K562 (cell line): Measurements from ENCODE around the gene APOC4. TPM values are rescaled to one million over a fixed set of nuclear protein-coding genes. Genes with fewer than 3 reads are reported as not detected.
A peak's percentile ranks its signal among the peaks of the same experiment; 100 is the strongest.

Experiments used
- COPS2 ChIP-seq: fragments of 450-650 bp; conservative IDR thresholded peaks from 2 replicates; pipeline ENCODE4 v1.6.1; 2016; ENCODE audit warnings: mild to moderate bottlenecking, moderate library complexity
- FOS ChIP-seq: IDR thresholded peaks from 3 replicates; pipeline ENCODE4 v1.6.1; 2011; ENCODE audit not compliant: insufficient read length; ENCODE audit errors: extremely low read depth
- FOXK1 ChIP-seq: sonication (generic); formaldehyde crosslinking; IDR thresholded peaks from 2 replicates; pipeline ENCODE4 v1.8.0; 2022; ENCODE audit warnings: missing genetic modification reagents, mild to moderate bottlenecking, borderline replicate concordance
- HDAC1 ChIP-seq, 2 experiments: fragments of 450-650 bp; IDR thresholded peaks; 2 replicates each; pipeline ENCODE4 v1.6.1; 2016 to 2017; ENCODE audit warnings: inconsistent platforms in 1 of 2, mild to moderate bottlenecking in 1 of 2, moderate library complexity in 1 of 2
- HMG20B ChIP-seq: fragments of 250-450 bp; sonication (Bioruptor Pico); IDR thresholded peaks from 2 replicates; pipeline ENCODE4 v1.5.0; 2021; ENCODE audit warnings: mild to moderate bottlenecking
- ID3 ChIP-seq, 2 experiments: fragments of 250-450 bp in 1 of 2; fragments of 450-650 bp in 1 of 2; sonication (Bioruptor Pico) in 1 of 2; IDR thresholded peaks; 2 replicates each; pipeline versions ENCODE4 v1.6.1 to v1.8.0; 2016 to 2021; ENCODE audit warnings: mild to moderate bottlenecking in 2 of 2, moderate library complexity in 2 of 2, missing compliant biosample characterization in 1 of 2, missing genetic modification characterization in 1 of 2
- KDM2B ChIP-seq: fragments of 250-450 bp; sonication (Bioruptor Pico); IDR thresholded peaks from 2 replicates; pipeline ENCODE4 v1.8.0; 2021; ENCODE audit warnings: mild to moderate bottlenecking, moderate library complexity
- MTA2 ChIP-seq: fragments of 450-650 bp; IDR thresholded peaks from 2 replicates; pipeline ENCODE4 v1.6.1; 2016; ENCODE audit warnings: low read depth
- PHB2 ChIP-seq: fragments of 450-650 bp; IDR thresholded peaks from 2 replicates; pipeline ENCODE4 v1.6.1; 2017; ENCODE audit warnings: low read depth
- RBM17 ChIP-seq: fragments of 200-400 bp; formaldehyde crosslinking; IDR thresholded peaks from 2 replicates; pipeline ENCODE4 v1.6.1; 2017; ENCODE audit warnings: low read depth, mild to moderate bottlenecking, low read length, borderline replicate concordance
- ZFP30 ChIP-seq: fragments of 250-450 bp; sonication (Bioruptor Pico); IDR thresholded peaks from 2 replicates; pipeline ENCODE4 v1.8.0; 2022; ENCODE audit warnings: moderate library complexity, mild to moderate bottlenecking, inconsistent platforms, borderline replicate concordance
- ZNF41 ChIP-seq: fragments of 250-450 bp; sonication (Bioruptor Pico); conservative IDR thresholded peaks from 2 replicates; pipeline ENCODE4 v1.4.0; 2020; ENCODE audit warnings: mild to moderate bottlenecking
- ZNF830 ChIP-seq: fragments of 250-450 bp; sonication (Bioruptor Pico); IDR thresholded peaks from 2 replicates; pipeline ENCODE4 v1.5.0; 2021; ENCODE audit warnings: mild to moderate bottlenecking
- polyA plus RNA-seq, 8 experiments: library from polyadenylated mRNA; depleted of rRNA in 4 of 8; stranded (reverse) in 5 of 8; unstranded in 3 of 8; fragments of >200 nt; fragmentation: Nextera tagmentation in 2 of 8; fragmentation: Illumina TruSeq in 1 of 8; extraction: Ambion mirVana in 2 of 8; extraction: Trizol in 1 of 8; gene quantifications; 2 replicates each; pipeline versions ENCODE4 v1.2.1 to v1.2.3, GENCODE V29; 2011 to 2014; ENCODE audit warnings: inconsistent platforms in 1 of 8, missing spikeins in 1 of 8
- total RNA-seq, 7 experiments: library from RNA; depleted of rRNA in 6 of 7; stranded (reverse); fragments of >200 nt in 6 of 7; fragmentation: Illumina TruSeq in 2 of 7; extraction: Trizol in 2 of 7; gene quantifications; 2 replicates each; pipeline versions ENCODE4 v1.2.1 to v1.2.3, GENCODE V29; 2011 to 2021; ENCODE audit warnings: low replicate concordance in 1 of 7
- TF ChIP-seq, protein P1 (sequence below), 3 experiments: fragments of 200-800 bp in 1 of 3; fragments of 250-450 bp in 1 of 3; fragments of 450-650 bp in 1 of 3; sonication (Bioruptor Pico) in 1 of 3; sonication (Bioruptor generic) in 1 of 3; formaldehyde crosslinking in 1 of 3; IDR thresholded peaks; 2 replicates each; pipeline versions ENCODE4 v1.6.1 to v1.8.0; 2016 to 2022; ENCODE audit warnings: mild to moderate bottlenecking in 2 of 3, missing genetic modification characterization in 2 of 3, missing compliant biosample characterization in 1 of 3, moderate library complexity in 1 of 3
- TF ChIP-seq, protein P2 (sequence below), 2 experiments: fragments of 450-650 bp in 1 of 2; IDR thresholded peaks; 2 replicates each; pipeline ENCODE4 v1.6.1; 2011 to 2017; ENCODE audit warnings: low read depth in 2 of 2, antibody characterized with exemption in 1 of 2, borderline replicate concordance in 1 of 2, low read length in 1 of 2, mild to moderate bottlenecking in 1 of 2, mixed read lengths in 1 of 2; ENCODE audit not compliant: control insufficient read depth in 1 of 2

APOC4 gene
- total and polyA plus RNA-seq, 9 of the 15 experiments (the other 6 are each of a cell fraction or from before 2014, with no cell fraction given) = 0.46 TPM; not detected in 8

DNA sequence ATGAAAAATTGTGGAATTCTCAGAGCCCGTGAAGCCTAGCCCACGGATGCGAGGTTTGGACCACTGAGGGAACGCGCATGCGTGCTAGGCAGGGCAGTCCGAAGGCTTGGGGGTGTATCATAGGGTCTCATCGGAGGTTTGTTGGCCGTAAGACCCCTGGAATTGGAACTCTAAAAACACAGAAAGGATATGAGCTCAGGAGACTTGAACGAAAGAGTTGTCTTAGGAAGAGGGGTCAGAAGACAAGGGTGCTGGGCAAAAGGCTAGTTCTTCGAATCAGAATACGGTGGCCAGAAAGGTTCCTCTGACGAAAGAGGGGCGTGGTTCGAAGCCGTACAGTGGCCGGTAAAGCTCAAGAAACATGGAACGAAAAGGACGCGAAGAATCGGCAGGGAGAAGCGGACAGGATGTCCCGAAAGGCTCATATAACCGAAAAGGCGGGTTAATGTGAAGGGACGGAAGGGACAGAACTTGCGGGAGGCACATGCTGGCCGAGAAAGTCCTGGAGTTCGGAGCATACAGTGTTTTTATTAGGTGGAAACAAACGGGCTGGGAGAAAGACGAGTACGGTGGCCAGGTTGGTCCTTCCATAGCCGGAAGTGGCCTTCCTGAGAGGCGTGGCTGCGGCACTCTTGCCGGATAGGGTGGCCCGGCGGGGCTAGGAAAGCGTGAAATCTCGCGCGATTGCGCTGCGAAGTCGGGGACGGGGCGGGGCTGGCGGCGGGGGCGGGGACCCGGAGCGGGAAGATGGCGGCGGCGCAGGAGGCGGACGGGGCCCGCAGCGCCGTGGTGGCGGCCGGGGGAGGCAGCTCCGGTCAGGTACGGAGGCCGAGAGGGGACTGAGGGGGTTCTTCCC is 12.8 kb downstream of the APOC4 start, which contains the start of gene CLPTM1 (continued):
- TF ChIP-seq FOS (no peak), ZNF830 (CRISPR knock-in tag) (no peak), ZFP30 (CRISPR knock-in tag) (no peak), FOXK1 (peak; percentile 26; the same call in 1 of the 2 replicates), MTA2 (no peak), COPS2 (no peak), KDM2B (CRISPR knock-in tag) (no peak), ZNF41 (CRISPR knock-in tag) (no peak), HDAC1 (IDR thresholded peaks at IDR 0.05) (peak in 1 of 2 experiments; percentile 95; a peak in 2 of 4 replicates), ID3 (CRISPR knock-in tag; IDR thresholded peaks at IDR 0.05) (no peak), ID3 (tag; IDR thresholded peaks at IDR 0.05) (peak; percentile 27; the same call in 1 of the 2 replicates), HMG20B (no peak), PHB2 (no peak), RBM17 (no peak)
- TF ChIP-seq, protein P1, sequence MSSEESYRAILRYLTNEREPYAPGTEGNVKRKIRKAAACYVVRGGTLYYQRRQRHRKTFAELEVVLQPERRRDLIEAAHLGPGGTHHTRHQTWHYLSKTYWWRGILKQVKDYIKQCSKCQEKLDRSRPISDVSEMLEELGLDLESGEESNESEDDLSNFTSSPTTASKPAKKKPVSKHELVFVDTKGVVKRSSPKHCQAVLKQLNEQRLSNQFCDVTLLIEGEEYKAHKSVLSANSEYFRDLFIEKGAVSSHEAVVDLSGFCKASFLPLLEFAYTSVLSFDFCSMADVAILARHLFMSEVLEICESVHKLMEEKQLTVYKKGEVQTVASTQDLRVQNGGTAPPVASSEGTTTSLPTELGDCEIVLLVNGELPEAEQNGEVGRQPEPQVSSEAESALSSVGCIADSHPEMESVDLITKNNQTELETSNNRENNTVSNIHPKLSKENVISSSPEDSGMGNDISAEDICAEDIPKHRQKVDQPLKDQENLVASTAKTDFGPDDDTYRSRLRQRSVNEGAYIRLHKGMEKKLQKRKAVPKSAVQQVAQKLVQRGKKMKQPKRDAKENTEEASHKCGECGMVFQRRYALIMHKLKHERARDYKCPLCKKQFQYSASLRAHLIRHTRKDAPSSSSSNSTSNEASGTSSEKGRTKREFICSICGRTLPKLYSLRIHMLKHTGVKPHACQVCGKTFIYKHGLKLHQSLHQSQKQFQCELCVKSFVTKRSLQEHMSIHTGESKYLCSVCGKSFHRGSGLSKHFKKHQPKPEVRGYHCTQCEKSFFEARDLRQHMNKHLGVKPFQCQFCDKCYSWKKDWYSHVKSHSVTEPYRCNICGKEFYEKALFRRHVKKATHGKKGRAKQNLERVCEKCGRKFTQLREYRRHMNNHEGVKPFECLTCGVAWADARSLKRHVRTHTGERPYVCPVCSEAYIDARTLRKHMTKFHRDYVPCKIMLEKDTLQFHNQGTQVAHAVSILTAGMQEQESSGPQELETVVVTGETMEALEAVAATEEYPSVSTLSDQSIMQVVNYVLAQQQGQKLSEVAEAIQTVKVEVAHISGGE (CRISPR knock-in tag; IDR thresholded peaks at IDR 0.05) = peak in 1 of 3 experiments; percentile 63; a peak in 2 of 6 replicates
- TF ChIP-seq, protein P2, sequence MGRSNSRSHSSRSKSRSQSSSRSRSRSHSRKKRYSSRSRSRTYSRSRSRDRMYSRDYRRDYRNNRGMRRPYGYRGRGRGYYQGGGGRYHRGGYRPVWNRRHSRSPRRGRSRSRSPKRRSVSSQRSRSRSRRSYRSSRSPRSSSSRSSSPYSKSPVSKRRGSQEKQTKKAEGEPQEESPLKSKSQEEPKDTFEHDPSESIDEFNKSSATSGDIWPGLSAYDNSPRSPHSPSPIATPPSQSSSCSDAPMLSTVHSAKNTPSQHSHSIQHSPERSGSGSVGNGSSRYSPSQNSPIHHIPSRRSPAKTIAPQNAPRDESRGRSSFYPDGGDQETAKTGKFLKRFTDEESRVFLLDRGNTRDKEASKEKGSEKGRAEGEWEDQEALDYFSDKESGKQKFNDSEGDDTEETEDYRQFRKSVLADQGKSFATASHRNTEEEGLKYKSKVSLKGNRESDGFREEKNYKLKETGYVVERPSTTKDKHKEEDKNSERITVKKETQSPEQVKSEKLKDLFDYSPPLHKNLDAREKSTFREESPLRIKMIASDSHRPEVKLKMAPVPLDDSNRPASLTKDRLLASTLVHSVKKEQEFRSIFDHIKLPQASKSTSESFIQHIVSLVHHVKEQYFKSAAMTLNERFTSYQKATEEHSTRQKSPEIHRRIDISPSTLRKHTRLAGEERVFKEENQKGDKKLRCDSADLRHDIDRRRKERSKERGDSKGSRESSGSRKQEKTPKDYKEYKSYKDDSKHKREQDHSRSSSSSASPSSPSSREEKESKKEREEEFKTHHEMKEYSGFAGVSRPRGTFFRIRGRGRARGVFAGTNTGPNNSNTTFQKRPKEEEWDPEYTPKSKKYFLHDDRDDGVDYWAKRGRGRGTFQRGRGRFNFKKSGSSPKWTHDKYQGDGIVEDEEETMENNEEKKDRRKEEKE (IDR thresholded peaks at IDR 0.05; ENCODE audit: borderline replicate concordance in 1 of 2, control insufficient read depth in 1 of 2, low read depth in 2 of 2, low read length in 1 of 2) = no peak
